K562 (cell line): ENCODE measurements around the gene GCHFR. TPM values are rescaled to one million over a fixed set of nuclear protein-coding genes. Genes with fewer than 3 reads are reported as not detected.
A peak's percentile ranks its signal among the peaks of the same experiment; 100 is the strongest.

Experiments
- CBX2 ChIP-seq: fragments of 200-600 bp; sonication (generic); IDR thresholded peaks from one replicate; pipeline ENCODE4 v1.6.1; 2012; ENCODE audit warnings: mild to moderate bottlenecking, low read length, inconsistent platforms; ENCODE audit not compliant: insufficient read depth, poor library complexity, severe bottlenecking
- CHD1 ChIP-seq: fragments of 200-600 bp; sonication (generic); IDR thresholded peaks from one replicate; pipeline ENCODE4 v1.6.1; 2012; ENCODE audit warnings: mild to moderate bottlenecking, moderate library complexity, low read length, inconsistent platforms
- CREB1 ChIP-seq, 2 experiments: sonication (generic) in 1 of 2; formaldehyde crosslinking in 1 of 2; IDR thresholded peaks; 2 replicates each; pipeline versions ENCODE4 v1.6.1 to v1.8.0; 2012 to 2022; ENCODE audit warnings: inconsistent platforms in 1 of 2, mild to moderate bottlenecking in 1 of 2, missing genetic modification reagents in 1 of 2, moderate library complexity in 1 of 2
- ETV1 ChIP-seq: fragments of 450-650 bp; conservative IDR thresholded peaks from 2 replicates; pipeline ENCODE4 v1.6.1; 2016; ENCODE audit warnings: missing genetic modification characterization, control low read depth, low read depth, missing compliant biosample characterization
- MYNN ChIP-seq, 2 experiments: sonication (generic); formaldehyde crosslinking in 1 of 2; IDR thresholded peaks; 2 replicates each; pipeline versions ENCODE4 v1.5.0 to v1.6.1; 2016 to 2020; ENCODE audit warnings: antibody characterized with exemption in 1 of 2, missing genetic modification reagents in 1 of 2
- NCOA2 ChIP-seq, 2 experiments: fragments of 450-650 bp; IDR thresholded peaks; 2 replicates each; pipeline ENCODE4 v1.6.1; 2018; ENCODE audit warnings: mild to moderate bottlenecking in 2 of 2, moderate library complexity in 1 of 2; ENCODE audit not compliant: partially characterized antibody in 2 of 2
- NRF1 ChIP-seq, 2 experiments: fragments of 450-650 bp; IDR thresholded peaks in 1 of 2; conservative IDR thresholded peaks in 1 of 2; 2 replicates each; pipeline ENCODE4 v1.6.1; 2014; ENCODE audit warnings: mild to moderate bottlenecking in 2 of 2
- PCBP1 ChIP-seq: fragments of 200-400 bp; formaldehyde crosslinking; IDR thresholded peaks from 2 replicates; pipeline ENCODE4 v1.6.1; 2018; ENCODE audit warnings: mild to moderate bottlenecking, low read depth, low read length; ENCODE audit not compliant: poor library complexity, severe bottlenecking
- POLR3G ChIP-seq: IDR thresholded peaks from 2 replicates; pipeline ENCODE4 v1.6.1; 2011; ENCODE audit not compliant: insufficient read length, insufficient replicate concordance; ENCODE audit errors: extremely low read depth
- RNF2 ChIP-seq: sonication (generic); IDR thresholded peaks from 2 replicates; pipeline ENCODE4 v1.6.1; 2016
- TEAD4 ChIP-seq, 2 experiments: sonication (generic) in 1 of 2; formaldehyde crosslinking in 1 of 2; IDR thresholded peaks; 2 replicates each; pipeline versions ENCODE4 v1.6.1 to v1.8.0; 2012 to 2022; ENCODE audit warnings: borderline replicate concordance in 1 of 2, inconsistent platforms in 1 of 2, low read length in 1 of 2, mild to moderate bottlenecking in 1 of 2, missing genetic modification reagents in 1 of 2
- ZC3H4 ChIP-seq: sonication (generic); formaldehyde crosslinking; IDR thresholded peaks from 2 replicates; pipeline ENCODE4 v1.9.0; 2021; ENCODE audit warnings: missing genetic modification reagents, borderline replicate concordance
- ZNF143 ChIP-seq: sonication (generic); formaldehyde crosslinking; IDR thresholded peaks from 2 replicates; pipeline ENCODE4 v1.9.0; 2022; ENCODE audit warnings: mild to moderate bottlenecking, missing genetic modification reagents
- ZNF212 ChIP-seq: fragments of 450-650 bp; formaldehyde crosslinking; IDR thresholded peaks from 2 replicates; pipeline ENCODE4 v1.4.0; 2020; ENCODE audit warnings: mild to moderate bottlenecking
- ZNF23 ChIP-seq: fragments of 250-450 bp; sonication (Bioruptor Pico); IDR thresholded peaks from 2 replicates; pipeline ENCODE4 v1.4.0; 2020; ENCODE audit warnings: mild to moderate bottlenecking
- ZNF232 ChIP-seq: sonication (generic); formaldehyde crosslinking; IDR thresholded peaks from 2 replicates; pipeline ENCODE4 v1.8.0; 2022; ENCODE audit warnings: mild to moderate bottlenecking, missing genetic modification reagents
- ZNF311 ChIP-seq: fragments of 250-450 bp; sonication (Bioruptor Pico); IDR thresholded peaks from 2 replicates; pipeline ENCODE4 v1.4.0; 2020; ENCODE audit warnings: mild to moderate bottlenecking, moderate library complexity
- ZNF316 ChIP-seq: fragments of 450-650 bp; IDR thresholded peaks from 2 replicates; pipeline ENCODE4 v1.6.1; 2016
- ZNF57 ChIP-seq: fragments of 450-650 bp; formaldehyde crosslinking; IDR thresholded peaks from 2 replicates; pipeline ENCODE4 v1.4.0; 2020; ENCODE audit warnings: mild to moderate bottlenecking, moderate library complexity
- ZNF695 ChIP-seq: fragments of 450-650 bp; formaldehyde crosslinking; IDR thresholded peaks from 2 replicates; pipeline ENCODE4 v1.4.0; 2020; ENCODE audit warnings: mild to moderate bottlenecking, moderate library complexity
- polyA plus RNA-seq, 8 experiments: library from polyadenylated mRNA; depleted of rRNA in 4 of 8; stranded (reverse) in 5 of 8; unstranded in 3 of 8; fragments of >200 nt; fragmentation: Nextera tagmentation in 2 of 8; fragmentation: Illumina TruSeq in 1 of 8; extraction: Ambion mirVana in 2 of 8; extraction: Trizol in 1 of 8; gene quantifications; 2 replicates each; pipeline versions ENCODE4 v1.2.1 to v1.2.3, GENCODE V29; 2011 to 2014; ENCODE audit warnings: inconsistent platforms in 1 of 8, missing spikeins in 1 of 8
- total RNA-seq, 7 experiments: library from RNA; depleted of rRNA in 6 of 7; stranded (reverse); fragments of >200 nt in 6 of 7; fragmentation: Illumina TruSeq in 2 of 7; extraction: Trizol in 2 of 7; gene quantifications; 2 replicates each; pipeline versions ENCODE4 v1.2.1 to v1.2.3, GENCODE V29; 2011 to 2021; ENCODE audit warnings: low replicate concordance in 1 of 7
- TF ChIP-seq, protein P1 (sequence below): sonication (generic); formaldehyde crosslinking; IDR thresholded peaks from 2 replicates; pipeline ENCODE4 v1.8.1; 2023; ENCODE audit warnings: mild to moderate bottlenecking, missing genetic modification reagents
- TF ChIP-seq, protein P2 (sequence below): fragments of 250-450 bp; sonication (Bioruptor Pico); IDR thresholded peaks from 2 replicates; pipeline ENCODE4 v1.4.0; 2020; ENCODE audit warnings: mild to moderate bottlenecking, moderate library complexity
- TF ChIP-seq, protein P3 (sequence below): sonication (generic); formaldehyde crosslinking; IDR thresholded peaks from 2 replicates; pipeline ENCODE4 v1.8.0; 2022; ENCODE audit warnings: missing genetic modification reagents, mild to moderate bottlenecking, moderate library complexity, borderline replicate concordance

The GCHFR gene
- total and polyA plus RNA-seq, 9 of the 15 experiments (the other 6 are each of a cell fraction or from before 2014, with no cell fraction given) = 8.7 to 83.5 (median 20.8) TPM

DNA sequence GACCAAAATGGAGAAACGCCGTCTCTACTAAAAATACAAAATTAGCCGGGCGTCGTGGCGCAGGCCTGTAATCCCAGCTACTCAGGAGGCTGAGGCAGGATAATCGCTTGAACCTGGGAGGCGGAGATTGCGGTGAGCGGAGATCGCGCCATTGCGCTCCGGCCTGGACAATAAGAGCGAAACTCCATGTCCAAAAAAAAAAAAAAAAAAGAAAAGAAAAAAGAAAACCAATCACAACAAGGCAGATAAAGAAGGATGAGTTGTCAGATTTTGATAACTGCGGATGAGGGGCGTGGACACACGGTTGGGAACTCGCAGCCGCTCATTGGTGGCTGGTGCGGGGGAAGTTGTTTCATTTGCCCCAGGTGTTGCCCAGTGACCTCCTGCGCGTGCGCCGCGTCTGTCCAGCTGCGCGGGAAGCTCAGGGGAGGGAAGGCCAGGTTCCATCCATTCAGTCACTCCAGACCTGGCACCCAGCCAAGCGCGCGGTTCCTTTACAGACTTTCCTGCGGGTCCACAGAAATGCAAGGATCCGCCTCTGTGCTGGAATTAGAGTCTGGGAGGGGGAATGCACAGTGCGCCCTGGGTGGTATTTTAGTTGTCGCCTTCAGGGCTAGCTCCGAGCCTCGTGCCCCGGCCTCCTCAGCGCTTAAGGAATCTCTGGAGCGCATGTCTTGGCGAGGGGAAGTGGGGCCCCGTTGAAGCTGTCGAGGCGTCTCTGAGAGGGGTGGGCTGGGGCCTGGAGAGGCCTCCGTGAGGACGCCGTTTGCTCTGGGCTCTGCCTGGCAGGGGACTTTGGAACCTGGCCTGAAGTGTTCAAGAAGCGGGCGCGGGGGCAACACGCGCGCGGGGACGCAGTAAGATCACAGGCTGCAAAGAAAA is 708 bp upstream of the GCHFR start (continued):
- no peak; the same call in none of the 2 replicates for TF ChIP-seq ZNF232
- TF ChIP-seq, protein P1, sequence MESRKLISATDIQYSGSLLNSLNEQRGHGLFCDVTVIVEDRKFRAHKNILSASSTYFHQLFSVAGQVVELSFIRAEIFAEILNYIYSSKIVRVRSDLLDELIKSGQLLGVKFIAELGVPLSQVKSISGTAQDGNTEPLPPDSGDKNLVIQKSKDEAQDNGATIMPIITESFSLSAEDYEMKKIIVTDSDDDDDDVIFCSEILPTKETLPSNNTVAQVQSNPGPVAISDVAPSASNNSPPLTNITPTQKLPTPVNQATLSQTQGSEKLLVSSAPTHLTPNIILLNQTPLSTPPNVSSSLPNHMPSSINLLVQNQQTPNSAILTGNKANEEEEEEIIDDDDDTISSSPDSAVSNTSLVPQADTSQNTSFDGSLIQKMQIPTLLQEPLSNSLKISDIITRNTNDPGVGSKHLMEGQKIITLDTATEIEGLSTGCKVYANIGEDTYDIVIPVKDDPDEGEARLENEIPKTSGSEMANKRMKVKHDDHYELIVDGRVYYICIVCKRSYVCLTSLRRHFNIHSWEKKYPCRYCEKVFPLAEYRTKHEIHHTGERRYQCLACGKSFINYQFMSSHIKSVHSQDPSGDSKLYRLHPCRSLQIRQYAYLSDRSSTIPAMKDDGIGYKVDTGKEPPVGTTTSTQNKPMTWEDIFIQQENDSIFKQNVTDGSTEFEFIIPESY = peak; percentile 55; the same call in 1 of the 2 replicates
- TF ChIP-seq ZNF316 = peak; percentile 66
- peak; percentile 43 for TF ChIP-seq TEAD4 (IDR thresholded peaks at IDR 0.05; ENCODE audit: low read length)
- peak; percentile 93; the same call in 1 of the 2 replicates for TF ChIP-seq TEAD4 (CRISPR knock-in tag; IDR thresholded peaks at IDR 0.05; ENCODE audit: borderline replicate concordance)
- TF ChIP-seq CBX2 = no peak
- no peak for TF ChIP-seq ZNF23
- TF ChIP-seq ZNF57 (CRISPR knock-in tag) = no peak
- TF ChIP-seq ZNF311 (CRISPR knock-in tag) = no peak
- peak; percentile 97 for TF ChIP-seq NRF1 (conservative IDR thresholded peaks at IDR 0.05 in 1 of 2, IDR thresholded peaks at IDR 0.05 in 1 of 2)
- no peak for TF ChIP-seq NCOA2 (IDR thresholded peaks at IDR 0.05; ENCODE audit: partially characterized antibody in 2 of 2)
- TF ChIP-seq, protein P2, sequence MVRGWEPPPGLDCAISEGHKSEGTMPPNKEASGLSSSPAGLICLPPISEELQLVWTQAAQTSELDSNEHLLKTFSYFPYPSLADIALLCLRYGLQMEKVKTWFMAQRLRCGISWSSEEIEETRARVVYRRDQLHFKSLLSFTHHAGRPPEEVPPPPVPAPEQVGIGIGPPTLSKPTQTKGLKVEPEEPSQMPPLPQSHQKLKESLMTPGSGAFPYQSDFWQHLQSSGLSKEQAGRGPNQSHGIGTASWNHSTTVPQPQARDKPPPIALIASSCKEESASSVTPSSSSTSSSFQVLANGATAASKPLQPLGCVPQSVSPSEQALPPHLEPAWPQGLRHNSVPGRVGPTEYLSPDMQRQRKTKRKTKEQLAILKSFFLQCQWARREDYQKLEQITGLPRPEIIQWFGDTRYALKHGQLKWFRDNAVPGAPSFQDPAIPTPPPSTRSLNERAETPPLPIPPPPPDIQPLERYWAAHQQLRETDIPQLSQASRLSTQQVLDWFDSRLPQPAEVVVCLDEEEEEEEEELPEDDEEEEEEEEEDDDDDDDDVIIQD (CRISPR knock-in tag) = 0 out of 2 replicates have a peak, but pooled peaks have one; percentile 7
- TF ChIP-seq ZNF695 = no peak
- peak; percentile 31; the same call in 1 of the 2 replicates for TF ChIP-seq CREB1 (IDR thresholded peaks at IDR 0.05)
- TF ChIP-seq CREB1 (CRISPR knock-in tag; IDR thresholded peaks at IDR 0.05) = no peak
- no peak for TF ChIP-seq POLR3G
- TF ChIP-seq RNF2 = peak; percentile 48; the same call in 1 of the 2 replicates
- TF ChIP-seq PCBP1 = peak; percentile 19
- TF ChIP-seq ZNF212 (CRISPR knock-in tag) = no peak
- TF ChIP-seq ETV1 (tag) = 0 out of 2 replicates have a peak, but pooled peaks have one; percentile 23
- TF ChIP-seq ZC3H4 (CRISPR knock-in tag) = 0 out of 2 replicates have a peak, but pooled peaks have one; percentile 58
- TF ChIP-seq ZNF143 (CRISPR knock-in tag) = peak; percentile 51; the same call in 1 of the 2 replicates
- TF ChIP-seq CHD1 = no peak
- no peak for TF ChIP-seq MYNN (IDR thresholded peaks at IDR 0.05)
- no peak for TF ChIP-seq MYNN (CRISPR knock-in tag; IDR thresholded peaks at IDR 0.05)
- TF ChIP-seq, protein P3, sequence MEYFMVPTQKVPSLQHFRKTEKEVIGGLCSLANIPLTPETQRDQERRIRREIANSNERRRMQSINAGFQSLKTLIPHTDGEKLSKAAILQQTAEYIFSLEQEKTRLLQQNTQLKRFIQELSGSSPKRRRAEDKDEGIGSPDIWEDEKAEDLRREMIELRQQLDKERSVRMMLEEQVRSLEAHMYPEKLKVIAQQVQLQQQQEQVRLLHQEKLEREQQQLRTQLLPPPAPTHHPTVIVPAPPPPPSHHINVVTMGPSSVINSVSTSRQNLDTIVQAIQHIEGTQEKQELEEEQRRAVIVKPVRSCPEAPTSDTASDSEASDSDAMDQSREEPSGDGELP (CRISPR knock-in tag) = peak; percentile 82; the same call in 1 of the 2 replicates
